Transverse colon (tissue), 3 donors: ENCODE results near the gene FAM43A.

ENCODE experiments used
- CTCF ChIP-seq, 5 experiments: fragments of 200-600 bp in 3 of 5; fragments of 450-650 bp in 2 of 5; sonication (generic) in 3 of 5; IDR thresholded peaks; 1 replicate in 2 of 5; 2 replicates in 3 of 5; pipeline ENCODE4 v1.5.1; 2016 to 2017; ENCODE audit warnings: antibody characterized with exemption in 5 of 5, inconsistent platforms in 3 of 5, mild to moderate bottlenecking in 2 of 5, moderate library complexity in 1 of 5
- EP300 ChIP-seq: sonication (generic); formaldehyde crosslinking; IDR thresholded peaks from one replicate; pipeline ENCODE4 v1.6.1; 2017; ENCODE audit warnings: antibody characterized with exemption, low read depth
- POLR2A ChIP-seq: fragments of 450-650 bp; IDR thresholded peaks from one replicate; pipeline ENCODE4 v1.6.1; 2016; ENCODE audit warnings: antibody characterized with exemption, mild to moderate bottlenecking, moderate library complexity

GRCh38 chr3:194680888-194681615, 4.6 kb upstream of the FAM43A start:
- TF ChIP-seq EP300 (no peak), POLR2A (no peak), CTCF (IDR thresholded peaks at IDR 0.05) (no peak)
